SU-DHL-6 (cell line): ENCODE data around the gene OVOL3.

Experiments used
- H2AFZ ChIP-seq: fragments of 200-600 bp; sonication (generic); 2 replicates; pipeline ENCODE4 v1.6.1; 2014; ENCODE audit warnings: low read depth, mild to moderate bottlenecking, moderate library complexity, mixed read lengths, antibody characterized with exemption, low read length; ENCODE audit not compliant: severe bottlenecking
- H3F3A ChIP-seq: fragments of 200-600 bp; shearing (Covaris generic); 2 replicates; pipeline ENCODE4 v1.6.0; 2016; ENCODE audit warnings: antibody characterized with exemption, mild to moderate bottlenecking; ENCODE audit not compliant: insufficient read depth
- H3K27ac ChIP-seq: fragments of 200-600 bp; sonication (generic); 2 replicates; pipeline ENCODE4 v1.5.1; 2016; ENCODE audit warnings: low read depth, mild to moderate bottlenecking, low read length, moderate library complexity, mixed read lengths
- H3K27me3 ChIP-seq: fragments of 200-600 bp; sonication (generic), shearing (Covaris generic); 2 replicates; pipeline ENCODE4 v1.6.0; 2014; ENCODE audit warnings: mild to moderate bottlenecking, low read length
- H3K36me3 ChIP-seq: fragments of 200-600 bp; sonication (generic); 2 replicates; pipeline ENCODE4 v1.6.1; 2014; ENCODE audit warnings: mild to moderate bottlenecking, low read length, mixed read lengths
- H3K4me2 ChIP-seq: fragments of 300-600, 200-600 bp; shearing (Covaris generic), sonication (generic); 2 replicates; pipeline ENCODE4 v1.6.0; 2014; ENCODE audit warnings: low read length, low read depth, mild to moderate bottlenecking; ENCODE audit not compliant: poor library complexity, severe bottlenecking
- H3K4me3 ChIP-seq: fragments of 200-600 bp; sonication (generic); 2 replicates; pipeline ENCODE4 v1.5.1; 2014; ENCODE audit warnings: antibody characterized with exemption, low read length, mild to moderate bottlenecking, mixed read lengths; ENCODE audit not compliant: insufficient read depth, poor library complexity, severe bottlenecking
- H3K79me2 ChIP-seq: fragments of 200-600 bp; sonication (generic); 2 replicates; pipeline ENCODE4 v1.6.1; 2014; ENCODE audit warnings: mild to moderate bottlenecking, low read length, moderate library complexity; ENCODE audit not compliant: insufficient read depth
- H3K9ac ChIP-seq: fragments of 200-600 bp; sonication (generic); 2 replicates; pipeline ENCODE4 v1.7.0; 2014; ENCODE audit warnings: mild to moderate bottlenecking, low read length
- H3K9me2 ChIP-seq: fragments of 200-600 bp; sonication (generic); replicated peaks from 2 replicates; pipeline ENCODE4 v1.6.1; 2014; ENCODE audit warnings: low read length; ENCODE audit not compliant: insufficient read depth
- H3K9me3 ChIP-seq: fragments of 200-600 bp; sonication (generic); 2 replicates; pipeline ENCODE4 v1.6.1; 2014; ENCODE audit warnings: low read length, mixed read lengths; ENCODE audit not compliant: insufficient read depth
- H4K20me1 ChIP-seq: fragments of 200-600 bp; sonication (generic); 2 replicates; pipeline ENCODE4 v1.6.1; 2014; ENCODE audit warnings: low read depth, mild to moderate bottlenecking, antibody characterized with exemption, low read length, moderate library complexity, mixed read lengths
- CTCF ChIP-seq: fragments of 200-600 bp; sonication (generic); IDR thresholded peaks from one replicate; pipeline ENCODE4 v1.5.1; 2017; ENCODE audit warnings: antibody characterized with exemption, mild to moderate bottlenecking, low read length, moderate library complexity; ENCODE audit not compliant: insufficient read depth, poor library complexity, severe bottlenecking
- EZH2phosphoT487 ChIP-seq: fragments of 200-600 bp; sonication (generic), shearing (Covaris generic); conservative IDR thresholded peaks from 2 replicates; pipeline ENCODE4 v1.6.1; 2018; ENCODE audit warnings: mild to moderate bottlenecking, antibody characterized with exemption, low read length, moderate library complexity, mixed read lengths

Gene OVOL3

GRCh38 chr19:36120092-36120983 is 9.4 kb downstream of the OVOL3 start:
- no peak overlapping the region for H3K9ac ChIP-seq
- peaks cover 12% of the 10 kb centered on the region for H3K79me2 ChIP-seq
- H3K4me3 ChIP-seq: no peak overlapping the region
- H4K20me1 ChIP-seq: no peaks in the 10 kb centered on the region
- no peaks in the 10 kb centered on the region for H3K9me2 ChIP-seq
- no peaks in the 10 kb centered on the region for H3K27me3 ChIP-seq
- H2AFZ ChIP-seq: no peak overlapping the region
- no peaks in the 10 kb centered on the region for H3F3A ChIP-seq
- no peaks in the 10 kb centered on the region for H3K9me3 ChIP-seq
- H3K36me3 ChIP-seq: no peaks in the 10 kb centered on the region
- no peak overlapping the region for H3K27ac ChIP-seq
- TF ChIP-seq CTCF: no peak
- no peak overlapping the region for H3K4me2 ChIP-seq

- Histone ChIP-seq H3K27me3 (no peaks in the 10 kb centered on the region), H3K4me2 (no peak overlapping the region), H3K36me3 (no peaks in the 10 kb centered on the region), H3K79me2 (peaks cover 8% of the 10 kb centered on the region), H3K27ac (no peak overlapping the region), H3F3A (no peaks in the 10 kb centered on the region), H3K9me2 (no peaks in the 10 kb centered on the region), H3K4me3 (no peak overlapping the region), H4K20me1 (no peaks in the 10 kb centered on the region), H3K9me3 (no peaks in the 10 kb centered on the region), H3K9ac (no peak overlapping the region), H2AFZ (no peak overlapping the region)
- TF ChIP-seq EZH2phosphoT487 (no peak), CTCF (no peak)
These were observed 10.0 kb downstream of the OVOL3 start for GRCh38 chr19:36120984-36121358.

- H3K27me3 ChIP-seq: no peaks in the 10 kb centered on the region
- H2AFZ ChIP-seq: no peak overlapping the region
- no peaks in the 10 kb centered on the region for H3K9me2 ChIP-seq
- no peak overlapping the region for H3K27ac ChIP-seq
- H3K36me3 ChIP-seq: no peaks in the 10 kb centered on the region
- H3F3A ChIP-seq: no peaks in the 10 kb centered on the region
- no peak overlapping the region for H3K4me2 ChIP-seq
- TF ChIP-seq CTCF (no peak), EZH2phosphoT487 (no peak)
- H3K4me3 ChIP-seq: no peak overlapping the region
- H3K9me3 ChIP-seq: no peaks in the 10 kb centered on the region
- no peaks in the 10 kb centered on the region for H4K20me1 ChIP-seq
- peaks cover 3% of the 10 kb centered on the region; the same call in 1 of the 2 replicates for H3K79me2 ChIP-seq
- no peak overlapping the region for H3K9ac ChIP-seq
These were observed 10.7 kb downstream of the OVOL3 start for GRCh38 chr19:36121486-36122124.
